ENCODE data around the gene EEF1AKMT3.

GRCh38 chr12:57743769-57744168, 28.6 kb upstream of the EEF1AKMT3 start:
- no peak for TF ChIP-seq POLR2AphosphoS5 (IDR thresholded peaks at IDR 0.05)
- no peak for TF ChIP-seq CTCF (IDR thresholded peaks at IDR 0.05)

All from stomach (tissue), 4 donors.